Smooth muscle cell (in vitro differentiated cells): ENCODE results near the gene SLC35G6. TPM values are rescaled to one million over a fixed set of nuclear protein-coding genes. Genes with fewer than 3 reads are reported as not detected.

Source experiments
- DNase-seq: peaks from one replicate; lab custom pipeline; 2025; ENCODE audit not compliant: unreplicated experiment; lab: John Stamatoyannopoulos, UW
- H2AFZ ChIP-seq: fragments of 200-600 bp; sonication (generic); 2 replicates; pipeline ENCODE4 v1.6.0; 2016; ENCODE audit warnings: antibody characterized with exemption, low read depth, mild to moderate bottlenecking
- H3F3A ChIP-seq: fragments of 200-600 bp; sonication (generic); 2 replicates; pipeline ENCODE4 v1.6.0; 2017; ENCODE audit warnings: antibody characterized with exemption, low read depth
- H3K27ac ChIP-seq: fragments of 200-600 bp; sonication (generic); 2 replicates; pipeline ENCODE4 v1.5.1; 2016; ENCODE audit warnings: low read depth, mild to moderate bottlenecking
- H3K27me3 ChIP-seq: fragments of 200-600 bp; sonication (generic); 2 replicates; pipeline ENCODE4 v1.6.1; 2016; ENCODE audit warnings: low read depth, mild to moderate bottlenecking
- H3K36me3 ChIP-seq: fragments of 200-600 bp; sonication (generic); 2 replicates; pipeline ENCODE4 v1.5.1; 2016; ENCODE audit warnings: low read depth
- H3K4me1 ChIP-seq: fragments of 200-600 bp; sonication (generic); 2 replicates; pipeline ENCODE4 v1.5.1; 2016; ENCODE audit warnings: low read depth
- H3K4me2 ChIP-seq: fragments of 200-600 bp; sonication (generic); 2 replicates; pipeline ENCODE4 v1.6.0; 2016; ENCODE audit warnings: mild to moderate bottlenecking
- H3K4me3 ChIP-seq: fragments of 200-600 bp; sonication (generic); 2 replicates; pipeline ENCODE4 v1.5.1; 2016; ENCODE audit warnings: mild to moderate bottlenecking
- H3K79me2 ChIP-seq: fragments of 200-600 bp; sonication (generic); 2 replicates; pipeline ENCODE4 v1.6.0; 2016; ENCODE audit warnings: low read depth, mild to moderate bottlenecking
- H3K9ac ChIP-seq: fragments of 200-600 bp; sonication (generic); 2 replicates; pipeline ENCODE4 v1.6.0; 2016; ENCODE audit warnings: low read depth
- H3K9me3 ChIP-seq: fragments of 200-600 bp; sonication (generic); replicated peaks from 2 replicates; pipeline ENCODE4 v1.5.1; 2016; ENCODE audit warnings: low read depth
- H4K20me1 ChIP-seq: fragments of 200-600 bp; sonication (generic); 2 replicates; pipeline ENCODE4 v1.6.0; 2016; ENCODE audit warnings: low read depth
- WGBS: methylation state at CpG from one replicate; pipeline ENCODE4 v1.1.7; 2016; ENCODE audit warnings: low lambda C conversion rate; 5-methylcytosine and 5-hydroxymethylcytosine counted together
- polyA plus RNA-seq: library from polyadenylated mRNA; unstranded; fragments of >200 nt; fragmentation: Nextera tagmentation; extraction: Ambion mirVana; gene quantifications from 2 replicates; pipeline ENCODE4 v1.2.1, GENCODE V29; 2016
- total RNA-seq: library from RNA; depleted of rRNA; stranded (reverse); fragments of >200 nt; gene quantifications from 2 replicates; pipeline ENCODE4 v1.2.3, GENCODE V29; 2014
- TF ChIP-seq, protein P1 (sequence below): fragments of 200-600 bp; sonication (generic); IDR thresholded peaks from 2 replicates; pipeline ENCODE4 v1.5.1; 2017; ENCODE audit warnings: borderline replicate concordance, mild to moderate bottlenecking, antibody characterized with exemption; ENCODE audit not compliant: insufficient read depth, poor library complexity, severe bottlenecking

The SLC35G6 gene
- total and polyA plus RNA-seq, 2 experiments from 2014 or later: not detected

DNA sequence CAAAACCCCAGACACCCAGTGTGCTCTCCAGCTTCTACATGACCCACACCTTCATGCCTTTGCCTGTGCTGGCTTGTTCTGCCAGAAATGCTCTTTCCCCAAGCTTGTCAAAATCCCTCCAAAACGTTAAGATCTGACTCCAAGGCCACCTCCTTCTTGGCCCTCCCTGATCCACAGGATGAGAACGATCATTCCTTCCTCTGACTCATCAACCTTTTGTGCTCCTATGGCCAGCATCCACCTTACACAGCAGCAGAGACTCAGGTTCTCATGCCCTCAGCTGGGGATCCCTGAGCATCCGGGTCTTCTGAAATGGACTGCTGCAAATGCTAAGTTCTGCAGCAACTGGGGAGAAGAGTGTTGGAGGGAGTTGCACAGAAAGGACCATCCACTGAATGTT is 4.8 kb upstream of the SLC35G6 start:
- peak overlapping the region; percentile 17 for H3K9ac ChIP-seq
- H3F3A ChIP-seq: peaks cover 21% of the 10 kb centered on the region
- TF ChIP-seq, protein P1, sequence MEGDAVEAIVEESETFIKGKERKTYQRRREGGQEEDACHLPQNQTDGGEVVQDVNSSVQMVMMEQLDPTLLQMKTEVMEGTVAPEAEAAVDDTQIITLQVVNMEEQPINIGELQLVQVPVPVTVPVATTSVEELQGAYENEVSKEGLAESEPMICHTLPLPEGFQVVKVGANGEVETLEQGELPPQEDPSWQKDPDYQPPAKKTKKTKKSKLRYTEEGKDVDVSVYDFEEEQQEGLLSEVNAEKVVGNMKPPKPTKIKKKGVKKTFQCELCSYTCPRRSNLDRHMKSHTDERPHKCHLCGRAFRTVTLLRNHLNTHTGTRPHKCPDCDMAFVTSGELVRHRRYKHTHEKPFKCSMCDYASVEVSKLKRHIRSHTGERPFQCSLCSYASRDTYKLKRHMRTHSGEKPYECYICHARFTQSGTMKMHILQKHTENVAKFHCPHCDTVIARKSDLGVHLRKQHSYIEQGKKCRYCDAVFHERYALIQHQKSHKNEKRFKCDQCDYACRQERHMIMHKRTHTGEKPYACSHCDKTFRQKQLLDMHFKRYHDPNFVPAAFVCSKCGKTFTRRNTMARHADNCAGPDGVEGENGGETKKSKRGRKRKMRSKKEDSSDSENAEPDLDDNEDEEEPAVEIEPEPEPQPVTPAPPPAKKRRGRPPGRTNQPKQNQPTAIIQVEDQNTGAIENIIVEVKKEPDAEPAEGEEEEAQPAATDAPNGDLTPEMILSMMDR: no peak
- H2AFZ ChIP-seq: no peak overlapping the region
- H4K20me1 ChIP-seq: peaks cover 68% of the 10 kb centered on the region
- peaks cover 79% of the 10 kb centered on the region for H3K79me2 ChIP-seq
- DNase-seq: no peak
- H3K4me2 ChIP-seq: peak overlapping the region; percentile 98
- 31% methylated on average over 3 of the region's 3 CpGs for WGBS
- no peaks in the 10 kb centered on the region for H3K9me3 ChIP-seq
- no peaks in the 10 kb centered on the region for H3K27me3 ChIP-seq
- peak overlapping the region; percentile 97 for H3K4me3 ChIP-seq
- peaks cover 19% of the 10 kb centered on the region for H3K4me1 ChIP-seq
- H3K27ac ChIP-seq: peak overlapping the region; percentile 96
- no peaks in the 10 kb centered on the region for H3K36me3 ChIP-seq

DNA sequence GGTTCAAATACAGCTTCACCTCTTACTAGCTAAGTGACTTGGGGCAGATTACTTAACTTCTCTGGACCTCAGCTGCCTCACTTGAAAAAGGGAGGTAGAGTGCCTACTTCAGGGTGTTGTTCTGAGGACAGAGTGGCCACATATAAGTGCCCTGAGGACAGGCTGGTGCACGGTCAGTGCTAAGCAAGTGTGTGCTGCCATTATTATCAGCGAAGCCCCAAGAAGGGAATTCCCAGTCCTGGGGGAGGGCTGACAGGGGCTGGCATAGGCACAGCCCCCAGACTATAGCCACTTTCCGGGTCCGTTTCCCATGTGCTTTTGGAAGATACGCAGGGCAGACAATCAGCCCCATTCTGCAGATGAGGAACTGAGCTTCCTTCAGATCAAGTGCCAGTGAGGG is 4.3 kb upstream of the SLC35G6 start:
- H3K4me2 ChIP-seq: peak overlapping the region; percentile 98
- peaks cover 74% of the 10 kb centered on the region for H3K79me2 ChIP-seq
- peak overlapping the region; percentile 96 for H3K27ac ChIP-seq
- peaks cover 19% of the 10 kb centered on the region for H3K4me1 ChIP-seq
- H3K9me3 ChIP-seq: no peaks in the 10 kb centered on the region
- H3K27me3 ChIP-seq: no peaks in the 10 kb centered on the region
- H3K4me3 ChIP-seq: peak overlapping the region; percentile 97
- H2AFZ ChIP-seq: no peak overlapping the region
- H4K20me1 ChIP-seq: peaks cover 64% of the 10 kb centered on the region
- 95% methylated on average over 5 of the region's 5 CpGs for WGBS
- TF ChIP-seq, protein P1: no peak
- DNase-seq: no peak
- H3F3A ChIP-seq: peaks cover 21% of the 10 kb centered on the region
- H3K36me3 ChIP-seq: no peaks in the 10 kb centered on the region
- no peak overlapping the region for H3K9ac ChIP-seq

DNA sequence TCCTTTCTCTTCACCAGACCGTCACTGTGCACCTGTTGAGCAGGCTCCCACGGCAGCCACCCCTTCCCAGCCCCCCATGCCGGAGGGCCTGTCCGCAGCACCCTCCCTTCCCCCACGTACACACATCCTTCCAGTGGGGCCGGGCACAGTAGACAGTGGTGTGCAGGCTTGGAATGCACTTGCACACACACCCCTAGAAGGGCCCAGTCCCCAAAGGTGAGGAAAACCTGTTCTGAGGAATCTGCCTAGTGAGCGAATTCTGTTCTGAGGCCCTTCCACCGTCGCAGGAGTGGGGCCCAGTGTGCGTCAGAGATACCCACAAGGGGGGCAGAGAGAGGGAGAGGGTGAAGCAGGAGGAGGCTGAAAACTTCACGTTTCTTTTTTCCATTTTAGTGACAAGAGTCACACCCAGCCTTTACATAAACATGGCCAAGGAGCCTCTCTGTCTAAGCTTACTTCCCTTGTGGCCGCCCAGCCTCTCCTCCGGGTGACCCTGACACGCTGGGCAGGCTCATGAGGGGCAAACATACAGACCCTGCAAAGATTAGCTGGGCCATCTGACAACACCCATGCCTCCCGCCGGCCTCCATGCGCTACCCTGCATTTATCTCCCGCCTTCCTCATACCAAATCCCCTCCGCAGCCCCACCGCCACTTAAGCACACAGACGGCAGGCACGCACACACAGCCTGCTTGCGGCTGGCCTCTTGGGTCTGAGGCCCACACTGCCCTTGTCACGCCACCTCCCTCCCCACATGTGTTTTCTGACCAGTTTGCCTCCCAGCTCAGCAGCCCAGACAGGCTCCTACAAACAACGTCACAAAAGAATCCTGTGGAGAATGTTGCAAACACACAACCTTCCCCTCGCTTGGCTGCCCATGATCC is 3.6 kb upstream of the SLC35G6 start:
- H2AFZ ChIP-seq: no peak overlapping the region
- H4K20me1 ChIP-seq: peaks cover 57% of the 10 kb centered on the region
- TF ChIP-seq, protein P1: no peak
- H3K27me3 ChIP-seq: no peaks in the 10 kb centered on the region
- peaks cover 67% of the 10 kb centered on the region for H3K79me2 ChIP-seq
- H3K4me3 ChIP-seq: peak overlapping the region; percentile 97
- peaks cover 21% of the 10 kb centered on the region for H3F3A ChIP-seq
- peaks cover 19% of the 10 kb centered on the region for H3K4me1 ChIP-seq
- WGBS: 14% methylated on average over 23 of the region's 26 CpGs
- peak overlapping the region; percentile 96 for H3K27ac ChIP-seq
- H3K9ac ChIP-seq: peak overlapping the region; percentile 99
- no peaks in the 10 kb centered on the region for H3K9me3 ChIP-seq
- no peaks in the 10 kb centered on the region for H3K36me3 ChIP-seq
- peak overlapping the region; percentile 98 for H3K4me2 ChIP-seq
- DNase-seq: peak; percentile 67
